ENCODE measurements around the gene TOR4A. TPM values are rescaled to one million over a fixed set of nuclear protein-coding genes. Genes with fewer than 3 reads are reported as not detected.
A peak's percentile ranks its signal among the peaks of the same experiment; 100 is the strongest.

TOR4A gene
- 16.3 TPM for total RNA-seq
- long read RNA-seq, full-length matches to known transcripts: 23 of 50 reads
- long read RNA-seq, partial matches to known transcripts: 0 of 50 reads
- long read RNA-seq, other reads (novel, unspliced or antisense): 27 of 50 reads

DNA sequence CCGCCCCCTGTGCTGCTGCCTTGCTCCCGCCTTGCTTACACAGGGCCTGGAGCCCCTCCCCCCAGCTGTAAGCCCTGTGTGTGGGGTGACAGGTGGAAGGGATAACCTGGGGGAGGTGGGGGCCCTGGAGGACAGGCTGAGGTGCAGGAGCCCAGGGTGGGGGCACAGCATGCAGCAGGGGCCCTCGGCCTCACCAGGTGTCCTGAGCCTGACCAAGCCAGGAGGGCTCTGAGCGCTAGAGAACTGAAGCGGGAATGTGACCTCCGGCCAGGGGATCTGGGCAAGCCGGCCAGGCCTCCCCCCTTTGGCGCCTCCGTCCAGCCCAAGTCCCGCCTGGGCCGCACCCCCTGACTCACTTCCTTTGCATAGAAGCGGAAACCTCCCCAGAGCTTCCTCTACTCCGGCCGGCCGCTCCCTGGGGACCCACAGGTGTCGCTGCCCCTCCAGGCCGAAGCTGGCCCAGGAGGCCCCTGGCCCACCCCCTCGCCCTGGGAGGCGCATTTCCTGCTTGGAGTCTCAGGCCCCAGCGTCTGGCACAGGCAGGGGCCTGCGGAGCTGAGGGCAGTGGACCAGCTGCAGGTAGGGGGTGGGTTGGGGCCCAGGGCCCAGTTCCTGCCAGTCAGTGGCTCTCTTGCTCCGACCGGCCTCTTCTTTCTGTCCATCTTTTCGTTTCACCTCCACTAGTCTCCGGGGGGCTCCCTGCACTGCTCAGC, at the start of gene TOR4A:
Gene TOR4A, plus strand, starts transcription at position 398 of the 713 bp plus-strand sequence. CDS start 964 bp downstream, outside the sequence.
- intact Hi-C loops (cut with micrococcal nuclease): no loop called here
- Histone ChIP-seq H3K27me3 (ENCODE audit: low read depth) (peaks cover 7% of the 10 kb centered on the region), H3K27ac (replicated peaks) (peak within 1 kb of the TSS; percentile 99), H3K9me3 (replicated peaks) (no peaks in the 10 kb centered on the region), H3K36me3 (peaks cover 29% of the 10 kb centered on the region), H3K4me3 (peak within 1 kb of the TSS; percentile 73), H3K4me1 (peaks cover 86% of the 10 kb centered on the region)
- TF ChIP-seq, protein P1, sequence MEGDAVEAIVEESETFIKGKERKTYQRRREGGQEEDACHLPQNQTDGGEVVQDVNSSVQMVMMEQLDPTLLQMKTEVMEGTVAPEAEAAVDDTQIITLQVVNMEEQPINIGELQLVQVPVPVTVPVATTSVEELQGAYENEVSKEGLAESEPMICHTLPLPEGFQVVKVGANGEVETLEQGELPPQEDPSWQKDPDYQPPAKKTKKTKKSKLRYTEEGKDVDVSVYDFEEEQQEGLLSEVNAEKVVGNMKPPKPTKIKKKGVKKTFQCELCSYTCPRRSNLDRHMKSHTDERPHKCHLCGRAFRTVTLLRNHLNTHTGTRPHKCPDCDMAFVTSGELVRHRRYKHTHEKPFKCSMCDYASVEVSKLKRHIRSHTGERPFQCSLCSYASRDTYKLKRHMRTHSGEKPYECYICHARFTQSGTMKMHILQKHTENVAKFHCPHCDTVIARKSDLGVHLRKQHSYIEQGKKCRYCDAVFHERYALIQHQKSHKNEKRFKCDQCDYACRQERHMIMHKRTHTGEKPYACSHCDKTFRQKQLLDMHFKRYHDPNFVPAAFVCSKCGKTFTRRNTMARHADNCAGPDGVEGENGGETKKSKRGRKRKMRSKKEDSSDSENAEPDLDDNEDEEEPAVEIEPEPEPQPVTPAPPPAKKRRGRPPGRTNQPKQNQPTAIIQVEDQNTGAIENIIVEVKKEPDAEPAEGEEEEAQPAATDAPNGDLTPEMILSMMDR (IDR thresholded peaks at IDR 0.05; ENCODE audit: borderline replicate concordance): peak; percentile 24
- DNase-seq: peak; percentile 88

DNA sequence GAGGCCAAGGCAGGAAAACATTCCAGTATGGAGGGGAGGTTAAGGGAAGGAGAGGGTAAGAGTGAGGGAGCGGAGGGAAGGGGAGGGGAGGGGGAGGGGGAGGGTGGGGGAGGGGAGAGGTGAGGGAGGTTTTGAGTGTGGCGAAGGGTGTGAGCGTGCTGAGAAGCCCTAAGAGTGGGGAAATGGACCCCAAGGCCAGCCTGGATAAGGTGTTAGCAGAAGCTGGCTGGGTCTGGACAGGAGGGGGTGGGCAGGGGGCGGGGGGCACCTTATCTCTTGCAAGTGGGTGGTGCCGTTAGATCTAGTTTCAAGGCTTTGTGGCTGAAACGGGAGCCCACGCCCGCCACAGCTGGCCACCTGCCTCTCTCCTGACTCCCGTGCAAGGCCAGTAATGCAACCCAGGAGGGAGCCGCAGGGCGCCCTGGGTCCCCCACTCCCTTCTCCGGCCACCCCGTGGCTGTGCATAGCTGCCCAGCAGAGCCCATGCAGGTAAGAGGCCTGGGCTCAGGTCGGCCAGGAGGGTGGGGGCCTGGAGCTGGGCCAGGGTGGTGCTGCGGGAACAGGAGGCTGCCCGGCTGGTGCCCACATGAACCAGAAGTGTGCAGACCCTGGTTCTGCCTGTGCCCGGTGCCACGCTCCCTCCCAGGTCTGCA, 49.5 kb upstream of the TOR4A start:
- no peak for DNase-seq
- no peaks in the 10 kb centered on the region for H3K36me3 ChIP-seq
- H3K9me3 ChIP-seq (replicated peaks): no peaks in the 10 kb centered on the region
- TF ChIP-seq, protein P1 (IDR thresholded peaks at IDR 0.05; ENCODE audit: borderline replicate concordance): no peak
- H3K27me3 ChIP-seq (ENCODE audit: low read depth): peaks cover 51% of the 10 kb centered on the region
- H3K4me3 ChIP-seq: no peak overlapping the region
- H3K27ac ChIP-seq (replicated peaks): no peak overlapping the region
- peaks cover 16% of the 10 kb centered on the region for H3K4me1 ChIP-seq
- intact Hi-C loops (cut with micrococcal nuclease): loop anchor here (5.0 kb wide), 1 partner anchor 106 kb away; no protein-coding TSS in a partner anchor

DNA sequence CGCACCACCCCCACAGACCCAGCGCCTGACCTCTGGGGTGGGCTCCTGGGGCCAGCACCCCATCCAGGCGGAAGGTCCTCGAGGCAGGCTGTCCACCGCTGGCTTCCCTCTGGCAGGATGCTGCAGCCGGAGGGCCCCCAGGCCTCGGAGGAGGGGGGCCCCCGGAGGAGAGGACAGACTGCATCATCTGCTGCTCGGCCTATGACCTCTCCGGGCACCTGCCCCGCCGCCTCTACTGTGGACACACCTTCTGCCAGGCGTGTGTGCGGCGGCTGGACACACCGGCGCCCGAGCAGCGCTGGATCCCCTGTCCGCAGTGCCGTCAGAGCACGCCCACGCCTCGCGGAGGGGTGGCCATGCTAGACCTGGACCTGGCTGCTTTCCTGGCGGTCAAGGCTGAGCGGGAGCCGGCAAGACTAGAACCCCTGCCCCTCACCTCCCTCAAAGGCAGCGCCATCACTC, 49.0 kb upstream of the TOR4A start:
- no peak overlapping the region for H3K27ac ChIP-seq (replicated peaks)
- no peak for DNase-seq
- TF ChIP-seq, protein P1 (IDR thresholded peaks at IDR 0.05; ENCODE audit: borderline replicate concordance): no peak
- H3K9me3 ChIP-seq (replicated peaks): no peaks in the 10 kb centered on the region
- H3K4me1 ChIP-seq: peaks cover 13% of the 10 kb centered on the region
- no peaks in the 10 kb centered on the region for H3K36me3 ChIP-seq
- intact Hi-C loops (cut with micrococcal nuclease): loop anchor here (5.0 kb wide), 1 partner anchor 106 kb away; no protein-coding TSS in a partner anchor
- H3K4me3 ChIP-seq: no peak overlapping the region
- H3K27me3 ChIP-seq (ENCODE audit: low read depth): peaks cover 57% of the 10 kb centered on the region

DNA sequence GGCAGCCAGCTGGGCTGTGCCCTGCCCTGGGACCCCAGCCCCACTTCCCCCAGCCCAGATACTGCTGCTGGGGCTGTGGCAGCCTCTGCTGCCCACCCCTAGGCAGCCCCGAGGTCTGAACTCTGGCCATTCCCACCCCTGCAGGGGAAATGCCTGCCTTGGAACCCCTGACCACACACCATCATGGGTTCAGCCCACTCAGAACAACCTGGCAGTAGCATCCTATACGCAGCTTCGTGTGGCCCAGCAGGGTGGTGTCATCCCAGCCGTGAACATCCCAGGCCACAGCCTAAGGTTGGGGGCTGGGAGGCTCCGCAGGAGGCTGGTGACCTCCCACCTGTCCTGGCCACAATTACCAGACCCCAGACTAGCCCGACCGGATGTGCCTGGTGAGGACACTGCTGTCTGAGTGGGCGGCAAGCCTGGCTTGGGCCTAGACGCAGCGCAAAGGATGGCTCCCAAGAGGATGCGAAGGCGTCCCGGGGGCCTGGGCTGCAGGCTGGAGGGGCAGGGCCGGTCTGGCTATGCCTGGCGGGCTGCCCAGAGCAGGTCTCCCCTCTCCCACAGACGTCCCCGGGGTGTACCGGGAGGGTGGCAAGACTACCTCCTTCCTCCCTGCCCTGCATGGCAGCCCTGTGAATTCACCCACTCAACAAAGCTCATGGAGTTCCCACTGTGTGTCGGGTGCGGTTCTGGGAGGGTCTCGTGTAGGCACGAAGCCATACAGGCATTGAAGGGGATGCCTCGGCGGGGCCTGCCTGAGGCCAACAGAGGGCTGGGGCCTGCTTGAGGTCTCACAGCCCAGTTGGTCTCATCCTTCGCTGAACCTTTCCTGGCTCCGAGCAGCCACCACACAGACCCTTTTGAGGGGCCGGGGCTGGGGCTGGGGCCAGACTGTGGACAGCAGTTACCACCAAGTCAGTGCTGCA, 48.3 kb upstream of the TOR4A start:
- Histone ChIP-seq H3K36me3 (no peaks in the 10 kb centered on the region), H3K27ac (replicated peaks) (no peak overlapping the region), H3K4me3 (no peak overlapping the region), H3K4me1 (peaks cover 6% of the 10 kb centered on the region), H3K9me3 (replicated peaks) (no peaks in the 10 kb centered on the region), H3K27me3 (ENCODE audit: low read depth) (peaks cover 64% of the 10 kb centered on the region)
- intact Hi-C loops (cut with micrococcal nuclease): loop anchor here (5.0 kb wide), 1 partner anchor 107 kb away; no protein-coding TSS in a partner anchor
- no peak for DNase-seq
- TF ChIP-seq, protein P1 (IDR thresholded peaks at IDR 0.05; ENCODE audit: borderline replicate concordance): no peak
